IPS DF 4.7 (cell line): ENCODE data around the gene SORCS2.

Experiments used
- DNase-seq: peaks from one replicate; pipeline ENCODE4 v3.0.0-alpha.2; 2013; ENCODE audit warnings: low spot score; ENCODE audit errors: extremely low read depth

The SORCS2 gene

DNA sequence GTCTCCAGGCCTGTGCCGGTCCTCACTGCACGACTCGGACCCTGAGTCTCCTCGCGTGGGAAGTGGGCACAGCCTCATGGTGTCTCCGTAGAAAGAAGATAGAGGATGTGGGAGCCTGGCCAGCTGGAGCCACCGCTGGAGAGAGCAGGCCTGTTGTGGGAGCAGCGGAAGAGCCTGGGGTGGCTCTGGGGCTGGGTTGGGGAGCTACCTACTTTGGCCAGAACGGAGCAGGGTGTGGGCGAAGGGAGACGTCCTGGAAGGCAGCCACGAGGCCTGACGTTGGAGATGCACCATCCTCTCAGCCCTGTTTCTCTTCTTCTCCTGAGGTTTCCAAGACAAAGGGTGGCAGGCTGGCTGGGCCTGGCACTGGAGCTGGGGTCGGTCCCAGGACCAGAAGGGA is 93.8 kb downstream of the SORCS2 start:
- DNase-seq, result no peak

DNA sequence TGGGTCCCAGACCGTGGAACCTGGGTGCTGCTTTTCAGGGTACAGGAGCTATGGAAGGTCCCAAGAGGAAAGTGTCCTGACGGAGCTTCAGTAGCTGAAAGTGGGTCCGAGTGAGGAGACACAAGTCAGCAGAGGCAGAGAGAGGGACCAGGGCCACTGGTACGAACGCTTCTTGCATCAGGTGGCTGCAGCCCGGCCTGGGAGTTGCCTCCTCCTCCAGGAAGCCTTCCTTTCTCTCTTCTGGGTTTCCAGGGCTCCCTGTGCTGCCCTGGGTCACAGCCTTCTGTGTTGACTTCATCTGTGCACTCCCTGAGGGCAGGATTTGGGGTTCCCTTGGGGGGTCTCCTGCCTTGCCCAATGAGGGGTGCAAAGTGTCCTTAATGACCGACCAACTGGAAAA is 94.5 kb downstream of the SORCS2 start:
- no peak for DNase-seq

DNA sequence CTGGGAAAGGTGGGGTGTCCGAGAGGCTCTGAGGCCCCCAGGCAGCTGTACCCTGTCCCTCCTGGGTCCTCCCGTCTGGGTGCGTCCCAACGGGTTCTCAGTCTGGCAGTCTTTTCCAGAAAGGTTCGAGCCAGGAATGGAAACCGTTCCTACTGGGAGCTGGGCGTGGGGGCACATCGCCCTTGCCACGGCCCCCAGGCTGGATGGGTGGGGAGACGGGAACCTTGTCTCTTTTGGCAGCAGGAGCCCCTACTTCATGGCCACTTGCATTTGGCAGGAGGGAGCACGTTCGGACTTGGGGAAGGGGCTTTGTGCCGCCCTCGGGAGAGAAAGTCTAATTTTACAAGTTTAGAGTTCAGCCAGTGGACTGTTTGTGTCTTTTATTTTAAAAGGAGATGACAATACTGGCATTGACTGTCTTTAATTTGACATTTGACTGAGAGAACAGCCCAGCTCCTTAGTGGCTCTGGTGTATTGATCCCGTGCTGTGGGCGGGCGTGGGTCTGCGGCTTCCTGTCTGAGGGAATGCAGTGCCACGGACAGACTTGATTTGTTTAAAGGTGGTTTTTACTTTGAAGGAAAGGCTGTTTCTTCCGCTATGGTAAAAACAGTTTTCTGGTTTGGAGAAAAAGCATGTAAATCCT is 95.1 kb downstream of the SORCS2 start:
- DNase-seq, result no peak

DNA sequence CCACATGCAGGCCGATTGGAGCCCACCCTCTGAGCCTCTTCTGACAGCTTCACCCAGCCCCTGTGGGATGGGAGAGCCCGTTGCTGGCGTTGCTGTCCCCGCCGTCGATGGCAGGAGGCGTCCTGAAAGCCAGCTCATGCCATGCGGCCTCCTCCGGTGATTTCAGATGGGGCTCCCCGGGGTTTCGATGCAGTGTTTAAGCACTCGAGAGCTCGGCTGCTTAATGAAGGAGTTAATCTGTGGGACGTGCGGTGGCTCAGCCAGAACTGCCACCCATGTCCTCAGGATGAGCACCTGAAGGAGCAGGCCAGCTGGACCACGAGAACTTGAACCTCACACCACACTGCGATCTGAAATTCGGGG is 95.6 kb downstream of the SORCS2 start:
- DNase-seq, result no peak

DNA sequence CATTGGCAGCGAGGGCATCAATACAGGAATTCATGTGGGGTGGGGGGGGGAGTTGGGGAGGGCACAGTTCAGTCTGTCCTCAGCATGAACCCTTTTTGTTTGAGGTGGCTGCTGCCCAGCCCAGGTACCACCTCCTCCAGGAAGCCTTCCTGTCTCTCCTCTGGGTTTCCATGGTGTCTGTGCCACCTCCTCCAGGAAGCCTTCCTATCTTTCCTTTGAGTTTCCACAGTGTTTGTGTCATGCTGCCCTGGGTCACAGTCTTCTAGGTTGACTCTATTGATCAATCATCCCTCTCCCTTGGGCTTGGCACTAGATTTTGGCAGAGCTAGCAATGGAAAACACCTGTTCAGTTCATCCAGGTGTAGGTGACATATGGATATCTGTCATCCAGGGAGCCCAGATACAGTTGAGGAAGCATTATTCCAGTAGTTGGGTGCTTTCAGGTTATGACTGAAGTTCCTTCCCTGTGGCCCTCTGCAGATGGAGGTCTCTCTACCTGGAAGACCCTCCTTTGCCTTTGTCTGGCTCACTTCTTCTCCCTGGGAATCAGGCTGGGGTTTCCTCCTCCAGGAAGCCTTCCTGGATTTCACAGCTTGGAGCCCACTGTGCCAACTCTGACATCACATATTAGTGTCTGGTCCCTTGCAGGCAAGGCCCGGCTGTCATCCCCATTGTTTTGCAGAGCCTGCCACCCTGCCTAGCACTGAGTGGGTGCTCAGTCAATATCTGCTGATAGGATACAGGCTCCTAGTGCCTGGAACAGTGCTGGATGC is 96.6 kb downstream of the SORCS2 start:
- no peak for DNase-seq

DNA sequence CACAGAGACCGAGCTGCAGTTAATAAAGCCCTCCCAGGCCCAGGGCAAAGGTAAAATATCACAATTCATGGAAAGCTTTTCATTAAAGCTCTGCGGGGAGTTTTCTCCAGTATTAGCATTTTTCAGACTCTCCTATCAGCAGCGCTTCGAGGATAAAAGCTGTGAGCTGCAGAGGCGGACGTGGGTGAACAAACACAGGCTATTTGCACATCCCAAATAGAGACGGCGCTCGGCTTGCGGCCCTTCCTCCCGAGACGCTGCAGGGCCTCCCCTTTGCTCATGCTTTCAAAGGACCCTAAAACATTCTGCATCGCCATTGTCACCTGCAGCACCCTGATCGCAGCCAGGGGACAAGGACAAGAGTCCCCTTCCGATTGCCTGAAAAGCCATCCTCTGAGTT is 97.3 kb downstream of the SORCS2 start:
- DNase-seq, result no peak

DNA sequence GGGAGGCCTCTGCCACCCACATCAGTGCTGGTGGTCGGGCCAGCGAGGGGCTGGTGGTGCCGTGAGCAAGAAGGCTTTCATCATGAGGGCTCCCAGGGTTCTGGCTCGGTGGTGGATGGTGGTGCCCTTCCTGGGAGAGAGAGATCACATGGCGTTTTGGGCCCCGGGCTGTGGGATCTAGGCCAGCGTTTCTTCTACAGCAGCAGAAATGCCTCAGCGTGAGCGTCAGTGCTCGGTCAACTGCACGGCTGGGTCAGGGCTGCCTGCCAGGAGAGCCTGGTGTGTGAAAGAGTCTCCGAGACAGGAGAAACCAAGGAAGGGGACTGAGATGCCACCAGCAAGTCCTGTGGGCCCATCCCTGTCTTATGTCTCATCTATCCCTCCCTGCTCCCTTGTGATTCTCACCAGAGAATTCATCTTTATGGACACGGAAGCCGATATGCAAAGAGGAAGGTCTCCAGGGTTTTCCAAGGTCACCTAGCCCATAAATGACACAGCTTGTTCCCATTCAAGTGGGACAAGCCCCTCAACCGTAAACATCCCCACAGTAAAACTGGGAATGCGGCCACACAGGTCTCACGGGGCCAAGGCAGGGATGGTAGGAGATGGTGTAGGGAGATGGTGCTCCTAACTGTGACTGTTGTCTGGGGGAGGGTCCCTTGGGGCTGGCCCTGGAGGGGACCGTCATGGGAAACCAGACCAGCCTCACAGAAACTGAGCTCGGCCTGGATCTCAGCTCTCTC is 99.2 kb downstream of the SORCS2 start:
- DNase-seq, result no peak

DNA sequence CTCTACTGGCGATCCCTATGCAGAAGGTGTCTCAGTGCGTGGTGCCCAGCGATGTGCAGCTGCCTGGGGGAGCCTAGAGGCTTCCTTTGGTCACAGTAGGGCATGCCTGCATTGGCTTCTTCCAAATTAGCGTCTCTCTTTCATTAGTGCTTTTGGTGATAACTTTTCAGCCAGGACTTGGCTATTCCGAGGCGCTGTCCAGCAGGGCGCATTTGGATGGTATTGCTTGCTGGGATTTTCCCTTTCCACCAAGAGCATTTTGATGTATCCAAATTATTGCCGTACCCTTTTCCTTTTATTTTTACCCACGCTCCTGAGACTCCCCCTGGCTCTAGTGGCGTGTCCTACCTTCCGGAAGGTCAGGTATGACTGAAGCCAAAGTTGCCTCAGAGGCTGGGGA is 101.4 kb downstream of the SORCS2 start:
- DNase-seq, result no peak

DNA sequence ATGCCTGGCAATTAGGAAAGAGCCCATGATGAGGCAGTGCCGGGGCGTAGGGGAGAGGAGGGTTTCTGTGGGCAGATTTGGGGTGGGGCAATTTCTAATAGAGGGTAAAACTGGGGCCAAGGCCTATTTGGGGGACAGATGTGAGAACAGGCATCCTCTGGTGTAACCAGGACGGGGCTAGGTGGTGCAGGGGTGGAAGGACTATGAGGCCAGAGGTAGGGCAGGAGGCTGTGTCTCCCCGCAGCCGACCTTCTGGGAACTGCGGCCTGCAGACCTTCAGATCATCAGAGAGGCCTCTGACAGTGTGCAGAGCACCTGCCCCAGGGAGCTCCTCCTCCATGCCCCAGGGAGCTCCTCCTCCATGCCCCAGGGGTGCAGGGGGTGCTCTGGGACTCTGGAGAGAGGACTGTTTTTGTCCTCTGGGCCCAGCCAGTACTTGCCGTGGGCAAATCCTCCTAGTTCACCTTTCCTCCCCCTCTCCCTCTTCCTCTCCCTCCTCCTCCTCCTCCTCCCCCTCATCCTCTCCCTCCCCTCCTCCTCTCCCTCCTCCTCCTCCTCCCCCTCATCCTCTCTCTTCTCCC is 101.9 kb downstream of the SORCS2 start:
- no peak for DNase-seq

DNA sequence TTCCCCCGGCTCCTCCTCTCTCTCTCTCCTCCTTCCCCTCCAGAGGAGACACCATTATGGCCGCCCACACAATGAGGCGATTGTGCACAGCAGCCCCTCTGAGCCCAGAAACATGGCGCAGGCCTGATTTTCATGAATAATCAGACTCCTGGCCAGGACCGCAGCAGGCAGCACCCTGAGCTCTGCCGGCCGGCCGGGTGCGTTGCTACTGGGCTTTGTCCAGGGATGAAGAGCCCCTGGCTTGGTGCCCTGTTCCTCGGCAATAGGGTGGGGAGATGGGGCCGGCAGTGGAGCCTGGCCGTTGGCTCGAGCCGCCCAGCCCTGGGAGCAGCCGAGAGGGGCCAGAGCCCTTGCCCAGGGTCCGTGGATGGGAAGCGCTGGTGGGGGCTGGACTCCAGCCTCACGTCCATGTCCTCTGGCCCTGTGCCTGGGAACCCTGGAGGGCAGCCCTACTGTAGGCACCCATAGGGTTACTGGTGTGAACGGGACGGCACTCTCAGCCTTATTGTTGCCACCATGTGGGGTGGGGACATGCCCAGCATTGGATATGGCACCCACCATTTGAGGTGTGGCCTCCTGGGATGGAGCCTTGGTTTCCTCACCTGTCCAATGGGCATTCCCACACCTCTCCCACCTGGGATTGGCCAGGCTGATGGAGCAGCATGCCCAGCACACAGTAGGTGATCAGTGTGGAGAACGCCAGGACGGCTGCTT is 103.0 kb downstream of the SORCS2 start:
- DNase-seq, result no peak

DNA sequence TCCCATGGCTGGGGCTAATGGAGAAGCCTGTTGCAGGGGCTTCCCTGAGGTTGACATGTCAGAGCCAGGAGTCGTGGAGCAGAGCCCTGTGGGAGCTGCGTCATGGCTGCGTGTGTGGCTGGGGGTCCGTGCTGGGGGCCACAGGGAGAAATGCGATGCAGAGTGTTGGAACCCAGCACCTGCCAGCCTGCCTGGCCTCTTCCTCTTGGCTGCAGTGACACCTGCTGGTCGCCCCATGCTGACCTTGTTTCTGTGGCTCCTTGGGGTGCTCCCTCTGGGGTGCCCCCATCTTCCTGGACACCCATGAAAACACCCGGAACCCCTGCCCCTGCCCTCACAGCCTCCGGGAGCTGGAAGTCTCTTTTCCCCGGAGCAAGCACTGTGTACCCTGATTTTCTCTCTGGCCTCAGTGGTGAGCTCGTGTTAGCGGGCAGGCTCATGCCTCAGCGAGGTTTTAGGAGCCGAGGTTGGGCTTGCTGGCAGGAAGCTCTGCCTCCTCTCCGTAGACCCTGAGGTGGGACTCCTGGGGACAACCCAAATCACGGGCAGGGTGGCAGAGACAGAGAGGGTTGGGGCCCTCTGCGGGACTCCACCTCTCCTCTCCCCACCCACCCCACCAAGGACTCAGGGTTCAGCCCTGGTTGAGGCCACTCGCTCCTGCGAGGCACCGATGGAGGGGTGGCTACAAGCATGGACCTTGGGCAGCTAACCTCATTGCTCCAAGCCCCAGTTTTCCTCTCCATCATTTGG is 103.7 kb downstream of the SORCS2 start:
- DNase-seq, result no peak

DNA sequence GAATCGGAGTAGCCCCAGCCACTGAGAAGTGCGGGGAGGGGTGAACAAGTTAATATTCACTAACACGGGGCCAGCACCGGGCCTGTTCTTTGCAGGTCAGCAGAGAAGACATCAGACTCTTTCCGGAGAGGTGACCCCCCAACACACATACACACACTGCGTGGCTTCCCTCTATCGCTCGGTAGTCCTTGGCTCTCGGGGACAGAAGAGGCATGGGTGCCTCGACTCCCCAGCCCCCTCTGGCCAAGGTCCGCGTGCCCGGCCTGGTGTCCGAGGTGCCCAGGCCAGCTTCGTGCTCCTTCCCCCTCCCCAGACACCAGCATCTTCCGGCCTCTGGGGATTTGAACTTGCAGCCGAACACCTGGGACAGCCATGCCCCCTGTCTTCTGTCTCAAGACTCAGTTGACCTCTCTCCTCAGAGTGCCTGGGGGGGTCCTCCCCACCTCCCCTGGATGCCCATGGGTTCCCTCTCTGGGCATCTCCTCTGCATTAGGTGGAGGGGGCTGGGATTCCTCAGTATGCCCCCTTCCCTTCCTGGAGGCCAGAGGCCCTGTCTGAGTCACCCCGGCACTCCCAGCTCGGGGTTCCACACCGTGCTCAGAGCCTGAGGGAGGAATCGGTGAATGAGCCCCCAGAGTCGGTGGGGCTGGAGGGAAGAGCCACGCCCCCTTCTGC is 104.5 kb downstream of the SORCS2 start:
- no peak for DNase-seq

DNA sequence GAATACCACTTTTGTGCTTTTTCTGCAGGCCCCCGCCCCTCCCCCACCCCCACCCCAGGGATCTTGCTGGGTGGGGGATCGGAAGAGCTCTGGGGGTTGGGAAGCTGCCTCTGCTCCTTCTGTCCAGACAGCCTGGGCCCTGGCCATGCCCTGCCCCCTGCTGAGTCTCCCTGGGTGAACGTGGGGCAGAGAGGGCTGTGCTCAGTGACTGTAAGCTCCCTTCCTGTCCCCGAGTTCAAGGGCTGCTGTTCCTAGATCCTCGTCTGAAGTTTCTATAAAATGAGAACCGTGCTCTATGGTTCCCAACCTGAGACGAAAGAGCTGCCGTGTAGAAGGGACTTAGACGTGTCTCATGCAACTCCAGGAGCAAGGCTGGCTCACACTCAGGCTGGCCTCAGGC is 105.0 kb downstream of the SORCS2 start:
- DNase-seq, result no peak

DNA sequence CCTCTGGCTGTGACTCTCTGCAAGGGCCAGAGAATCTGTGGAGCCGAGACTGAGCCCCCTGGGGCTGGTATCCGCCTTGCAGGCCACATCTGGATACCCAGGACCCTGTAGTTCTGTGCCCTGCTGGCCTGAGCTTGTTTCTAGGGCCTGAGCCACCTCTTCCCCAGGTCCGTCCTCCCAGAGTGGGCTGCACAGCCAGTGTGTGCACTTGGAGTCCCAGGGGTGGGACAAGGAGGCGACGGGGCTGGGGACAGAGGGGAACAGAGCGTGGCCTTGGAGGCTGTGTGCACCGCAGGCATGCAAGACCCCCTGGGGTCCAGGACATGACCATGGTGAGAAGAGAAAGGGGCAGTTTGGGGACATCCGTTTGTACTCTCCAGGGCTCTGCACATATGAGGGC is 105.5 kb downstream of the SORCS2 start:
- DNase-seq, result no peak

DNA sequence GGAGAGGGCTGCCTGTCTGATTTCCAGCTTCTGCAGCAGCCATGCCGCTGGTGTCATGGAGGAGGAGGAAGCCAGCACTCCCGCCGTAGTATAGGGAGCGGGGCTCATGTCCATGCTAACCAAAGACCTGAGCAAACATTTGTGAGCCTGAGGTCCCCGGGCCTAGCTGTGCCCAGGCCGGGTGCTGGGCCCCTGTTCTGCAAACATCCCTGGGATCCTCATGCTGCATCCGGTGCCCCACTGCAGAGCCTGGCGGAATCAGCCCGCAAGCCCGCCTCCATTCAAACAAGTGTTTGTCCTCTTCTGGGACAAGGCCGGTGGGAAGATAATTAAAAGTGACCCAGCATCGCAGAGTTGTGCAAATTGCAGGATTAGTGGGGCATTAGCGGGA is 106.3 kb downstream of the SORCS2 start:
- no peak for DNase-seq

DNA sequence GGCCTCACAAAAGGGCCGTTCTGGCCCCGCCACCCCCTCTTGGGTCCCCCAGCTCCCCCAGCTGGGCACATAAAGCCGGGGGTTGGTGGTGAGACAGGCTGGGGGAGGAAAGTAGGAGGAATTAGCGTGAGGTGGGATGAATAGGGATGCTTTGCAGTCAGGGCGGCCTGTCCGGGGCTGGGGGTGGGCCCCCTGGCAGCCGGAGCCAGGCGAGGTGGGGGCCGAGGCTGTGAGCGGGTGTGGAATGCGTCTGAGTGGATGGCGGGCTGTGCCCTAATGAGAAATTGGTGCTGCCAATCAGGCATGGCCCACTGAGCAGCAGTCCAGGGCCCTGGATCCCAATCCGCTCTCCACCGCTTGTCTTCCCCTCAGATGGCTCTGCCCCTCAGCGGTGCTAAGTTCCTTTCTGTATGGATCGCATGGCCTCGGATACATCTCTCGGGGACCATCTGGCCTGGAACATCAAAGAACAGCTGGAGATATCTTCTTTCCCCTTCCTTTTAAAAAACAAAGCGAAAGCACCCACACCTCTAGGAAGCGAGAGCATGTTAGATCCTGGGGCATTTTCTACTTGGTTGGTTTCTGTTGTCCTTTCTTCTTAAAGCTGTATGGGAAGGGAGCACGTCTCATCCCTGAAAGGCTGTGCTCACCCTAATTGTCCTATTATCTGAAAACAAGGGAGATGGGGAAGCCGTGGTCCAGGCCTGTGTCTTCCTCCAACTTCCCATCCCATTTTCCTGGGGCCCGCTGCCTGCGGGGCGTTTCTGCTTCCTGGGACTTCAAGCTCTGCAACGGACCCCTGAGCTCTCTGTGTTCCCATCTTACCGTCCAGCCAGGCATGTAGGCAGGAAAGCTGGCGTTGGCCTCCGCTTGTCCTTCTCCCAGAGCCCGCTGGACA is 106.9 kb downstream of the SORCS2 start:
- no peak for DNase-seq

DNA sequence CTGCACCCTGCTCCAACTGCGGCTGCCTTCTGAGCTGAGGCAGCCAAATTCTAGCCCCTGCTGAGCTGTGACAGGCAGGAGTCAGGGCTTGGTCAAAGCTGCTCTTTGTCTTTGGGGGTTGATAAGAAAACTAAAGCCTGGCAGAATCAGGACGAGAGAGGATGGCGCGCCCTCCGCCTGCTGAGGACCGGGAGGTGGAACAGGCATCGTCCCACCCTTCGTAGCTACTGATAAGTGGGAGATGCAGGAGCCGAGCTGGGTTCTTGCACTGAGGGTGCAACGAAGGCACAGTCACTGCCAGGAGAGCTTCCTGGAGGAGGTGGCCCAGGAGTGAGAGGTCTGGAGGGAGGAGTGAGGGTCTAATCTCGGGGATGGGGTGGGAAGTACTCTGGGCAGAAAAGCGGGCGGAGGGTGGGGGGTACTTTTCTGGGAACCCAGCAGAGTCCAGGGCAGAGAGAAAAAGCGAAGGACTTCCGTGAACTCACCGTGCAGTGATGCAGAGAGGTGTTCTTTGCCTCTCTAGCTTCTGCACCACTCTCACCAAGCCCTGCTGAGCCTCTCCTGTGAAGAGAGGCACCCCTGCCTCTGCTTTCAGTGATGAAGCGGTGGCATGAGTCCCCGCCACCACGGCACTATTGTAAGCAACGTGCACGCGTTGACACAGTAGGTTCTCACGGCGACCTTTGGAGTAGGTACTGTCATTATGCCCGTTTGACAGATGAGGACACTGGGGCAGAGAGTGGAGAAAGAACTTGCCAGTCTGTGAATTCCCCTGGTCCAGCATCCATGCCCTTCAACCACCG is 107.8 kb downstream of the SORCS2 start:
- no peak for DNase-seq

DNA sequence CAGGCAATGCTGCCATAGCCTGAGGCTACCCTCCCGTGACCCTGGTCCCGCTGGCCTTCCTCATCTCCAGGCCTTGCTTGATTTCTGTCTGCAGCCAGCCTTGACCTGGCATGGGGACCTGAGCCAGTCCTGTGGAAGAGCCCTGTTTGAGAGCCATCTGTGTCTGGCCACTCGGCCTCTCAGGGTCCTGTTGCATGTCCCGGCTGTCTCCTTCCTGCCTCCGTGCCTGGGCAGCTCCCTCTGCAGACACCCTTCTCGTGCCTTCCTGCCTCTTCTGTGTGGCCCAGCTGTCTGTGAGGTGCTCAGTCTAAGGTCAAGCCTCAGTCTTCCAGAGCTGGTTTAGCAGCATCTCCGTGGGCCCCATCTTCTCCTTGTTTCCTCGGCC is 108.4 kb downstream of the SORCS2 start:
- DNase-seq, result no peak
